GM12873 (cell line): ENCODE results near the gene CDKL1.

Source experiments
- TF ChIP-seq, protein P1 (sequence below): IDR thresholded peaks from 2 replicates; pipeline ENCODE4 v1.5.1; 2012; ENCODE audit warnings: low read depth, mild to moderate bottlenecking, moderate library complexity, low read length, control low read depth; ENCODE audit not compliant: insufficient read depth; ENCODE audit errors: missing control alignments

CDKL1 gene

DNA sequence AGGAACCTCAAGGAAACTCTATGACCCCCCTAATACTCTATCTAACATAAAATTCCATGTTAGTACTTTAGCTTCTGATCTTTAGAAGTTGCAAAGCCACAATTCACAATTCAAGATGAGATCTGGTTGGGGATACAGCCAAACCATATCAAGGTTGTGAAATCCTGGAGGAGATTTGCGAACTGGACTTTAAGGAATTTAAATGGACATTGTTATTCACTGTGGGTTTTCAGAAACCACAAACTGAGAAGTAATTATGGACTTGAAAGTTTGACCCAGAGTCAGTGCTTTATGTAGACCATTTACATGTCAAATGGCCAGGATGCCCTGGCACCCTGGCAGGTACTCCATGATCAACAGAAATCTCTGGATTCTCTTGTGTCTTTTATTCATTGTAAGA, 14.2 kb upstream of the CDKL1 start:
- TF ChIP-seq, protein P1, sequence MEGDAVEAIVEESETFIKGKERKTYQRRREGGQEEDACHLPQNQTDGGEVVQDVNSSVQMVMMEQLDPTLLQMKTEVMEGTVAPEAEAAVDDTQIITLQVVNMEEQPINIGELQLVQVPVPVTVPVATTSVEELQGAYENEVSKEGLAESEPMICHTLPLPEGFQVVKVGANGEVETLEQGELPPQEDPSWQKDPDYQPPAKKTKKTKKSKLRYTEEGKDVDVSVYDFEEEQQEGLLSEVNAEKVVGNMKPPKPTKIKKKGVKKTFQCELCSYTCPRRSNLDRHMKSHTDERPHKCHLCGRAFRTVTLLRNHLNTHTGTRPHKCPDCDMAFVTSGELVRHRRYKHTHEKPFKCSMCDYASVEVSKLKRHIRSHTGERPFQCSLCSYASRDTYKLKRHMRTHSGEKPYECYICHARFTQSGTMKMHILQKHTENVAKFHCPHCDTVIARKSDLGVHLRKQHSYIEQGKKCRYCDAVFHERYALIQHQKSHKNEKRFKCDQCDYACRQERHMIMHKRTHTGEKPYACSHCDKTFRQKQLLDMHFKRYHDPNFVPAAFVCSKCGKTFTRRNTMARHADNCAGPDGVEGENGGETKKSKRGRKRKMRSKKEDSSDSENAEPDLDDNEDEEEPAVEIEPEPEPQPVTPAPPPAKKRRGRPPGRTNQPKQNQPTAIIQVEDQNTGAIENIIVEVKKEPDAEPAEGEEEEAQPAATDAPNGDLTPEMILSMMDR, result no peak

DNA sequence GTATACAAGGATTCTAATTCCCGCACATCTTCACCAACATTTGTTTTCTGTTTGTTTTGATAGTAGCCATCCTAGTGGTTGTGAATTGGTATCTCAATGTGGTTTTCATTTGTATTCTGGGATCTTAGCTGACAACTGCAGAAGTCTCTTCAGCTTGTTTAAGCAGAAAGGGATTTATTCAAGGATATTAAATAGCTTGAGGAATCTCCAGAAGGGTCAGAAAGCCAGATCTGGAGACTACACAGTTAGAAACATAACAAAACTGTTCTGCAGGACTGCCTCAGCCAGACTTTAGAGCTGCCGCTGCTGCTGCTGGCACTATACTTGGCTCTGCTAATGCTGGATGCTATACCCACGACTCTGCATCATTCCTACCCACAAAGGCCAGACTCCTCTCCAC, 13.4 kb upstream of the CDKL1 start:
- TF ChIP-seq, protein P1, result no peak

DNA sequence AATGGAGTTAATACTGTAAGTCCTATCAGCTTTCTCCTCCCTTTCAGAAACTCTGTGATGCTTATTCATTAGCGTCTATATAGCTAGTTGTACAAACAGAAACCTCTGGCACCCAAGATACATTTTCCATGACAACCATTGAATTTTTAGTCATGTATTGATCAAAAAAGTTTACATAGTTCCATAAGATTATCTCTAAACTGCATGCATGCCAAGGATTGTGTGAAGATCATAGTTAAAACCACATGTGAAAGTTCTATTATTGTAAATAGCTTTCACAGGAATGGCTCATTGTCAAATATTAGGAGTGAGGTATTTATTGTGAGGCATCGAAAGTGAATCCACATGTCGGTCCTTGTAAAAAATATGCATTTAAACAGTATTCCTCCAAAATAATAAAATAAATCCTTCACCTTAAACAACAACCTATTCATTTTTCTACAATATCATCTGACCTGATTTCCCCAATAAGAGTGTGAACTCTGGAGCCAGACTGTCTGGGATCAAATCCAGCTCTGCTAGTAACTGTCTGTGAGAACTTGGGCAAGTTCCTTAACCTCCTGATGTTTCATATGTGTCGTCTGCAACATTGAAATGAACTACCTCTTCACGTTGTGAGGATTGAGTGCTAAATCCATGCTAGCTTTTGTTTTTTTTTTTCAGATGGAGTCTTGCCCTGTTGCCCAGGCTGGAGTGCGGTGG, 10.6 kb upstream of the CDKL1 start:
- TF ChIP-seq, protein P1, result no peak

DNA sequence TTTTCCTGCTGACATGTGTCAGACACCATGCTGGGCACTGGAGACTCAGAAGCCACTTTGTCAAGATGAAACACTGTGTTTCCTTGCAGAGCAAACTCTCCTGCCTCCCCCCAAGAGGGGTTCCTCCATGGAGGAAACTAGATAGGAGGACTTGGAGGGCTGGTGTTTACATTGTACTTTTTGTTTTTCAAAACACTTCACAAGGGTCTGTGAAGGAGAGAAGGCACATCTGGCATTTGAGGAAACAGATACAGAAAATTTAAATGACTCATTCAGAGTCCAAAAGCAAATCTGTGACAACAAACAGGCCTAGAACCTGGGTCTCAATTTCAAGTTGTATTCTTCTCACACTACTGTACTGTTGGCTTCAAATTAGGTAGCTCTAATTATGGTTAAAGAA, 6.7 kb upstream of the CDKL1 start:
- TF ChIP-seq, protein P1, result no peak

DNA sequence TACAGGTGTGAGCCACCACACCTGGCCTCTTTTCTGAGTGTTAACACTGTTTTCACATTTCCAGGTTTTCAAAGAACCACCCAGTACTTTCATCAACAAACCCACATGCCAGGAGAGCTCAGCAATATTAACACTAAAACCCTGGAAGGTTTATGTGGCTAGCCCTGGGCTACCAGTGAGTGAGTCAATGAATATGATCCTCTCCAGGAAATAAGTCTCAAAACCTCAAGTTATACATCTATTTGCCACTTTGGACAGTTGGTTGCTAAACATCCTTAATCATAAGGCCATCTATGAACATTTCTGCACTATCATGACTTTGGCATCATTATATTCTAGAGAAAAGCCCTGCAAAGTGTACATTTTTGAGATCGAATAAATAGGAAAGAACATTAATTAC, 6.3 kb upstream of the CDKL1 start:
- TF ChIP-seq, protein P1, result no peak

DNA sequence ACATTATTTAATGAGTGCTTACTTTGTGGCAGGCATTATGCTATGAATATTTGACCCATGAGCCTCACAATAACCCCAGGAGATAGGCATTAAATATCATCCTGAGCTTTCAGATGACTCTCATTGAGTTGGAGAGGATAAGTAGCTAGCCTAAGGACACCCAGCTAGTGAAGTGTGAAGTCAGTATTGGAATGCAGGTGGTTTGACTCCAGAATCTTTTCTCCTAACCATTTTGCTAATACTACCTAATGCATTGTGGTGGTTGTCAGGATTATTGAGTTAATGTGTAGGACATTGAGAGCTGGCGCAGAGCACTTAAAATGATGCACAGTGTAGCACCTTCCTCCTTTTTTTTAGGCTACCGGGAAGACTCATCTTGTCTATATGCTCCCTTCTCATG, 3.8 kb upstream of the CDKL1 start:
- TF ChIP-seq, protein P1, result no peak

DNA sequence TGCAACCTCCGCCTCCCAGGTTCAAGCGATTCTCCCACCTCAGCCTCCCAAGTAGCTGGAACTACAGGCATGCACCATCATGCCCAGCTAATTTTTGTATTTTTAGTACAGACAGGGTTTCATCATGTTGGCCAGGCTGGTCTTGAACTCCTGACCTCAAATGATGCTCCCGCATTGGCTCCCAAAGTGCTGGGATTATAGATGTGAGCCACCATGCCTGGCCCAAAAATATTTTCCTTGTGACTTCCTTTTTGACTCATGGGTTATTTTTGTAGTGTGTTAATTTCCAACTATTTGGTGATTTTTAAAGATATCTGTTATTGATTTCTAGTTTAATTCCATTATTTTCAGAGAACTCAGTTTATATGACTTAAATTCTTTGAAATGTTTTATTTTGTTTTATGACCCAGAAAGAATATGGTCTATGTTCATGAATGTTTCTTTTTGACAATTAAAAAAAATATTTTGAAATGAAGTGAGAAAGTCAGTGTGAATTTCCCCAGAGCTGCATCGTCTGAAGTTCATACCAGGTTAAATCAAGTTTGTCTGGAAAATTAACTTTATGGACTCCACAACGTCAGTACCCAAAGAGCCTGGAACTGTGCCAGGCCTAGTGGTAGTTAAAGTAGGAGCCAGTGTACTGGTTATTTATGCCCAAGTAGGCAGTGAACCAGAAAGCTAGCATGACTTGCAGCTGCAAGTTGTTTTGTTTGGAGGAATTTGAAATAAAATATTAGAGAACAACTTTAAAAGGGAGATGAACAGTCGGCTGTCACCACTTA, 2.8 kb upstream of the CDKL1 start:
- TF ChIP-seq, protein P1, result no peak
